ENCODE results near the gene PRKAG3.

Gene PRKAG3

DNA sequence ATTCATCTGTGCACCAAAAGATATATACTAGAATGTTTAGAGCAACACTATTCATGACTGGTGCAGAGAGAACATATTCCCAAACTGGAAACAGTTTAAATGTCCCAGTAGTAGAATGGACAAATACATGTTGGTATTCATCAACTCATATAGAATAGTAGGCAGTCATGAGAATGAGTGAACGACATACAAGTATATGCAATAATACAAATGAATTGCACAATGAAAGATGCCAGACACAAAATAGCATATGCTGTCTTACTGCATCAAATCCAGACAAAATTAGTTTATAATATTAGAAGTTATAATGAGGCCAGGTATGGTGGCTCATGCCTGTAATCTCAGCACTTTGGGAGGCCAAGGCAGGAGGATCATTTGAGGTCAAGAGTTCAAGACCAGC is 8.3 kb upstream of the PRKAG3 start:
- DNase-seq (ENCODE audit: low read depth in 1 of 2, low spot score in 1 of 2), result no peak

- DNase-seq (ENCODE audit: low read depth in 1 of 2, low spot score in 1 of 2), result no peak
These were observed 7.8 kb upstream of the PRKAG3 start for GRCh38 chr2:218839430-218839829.

DNA sequence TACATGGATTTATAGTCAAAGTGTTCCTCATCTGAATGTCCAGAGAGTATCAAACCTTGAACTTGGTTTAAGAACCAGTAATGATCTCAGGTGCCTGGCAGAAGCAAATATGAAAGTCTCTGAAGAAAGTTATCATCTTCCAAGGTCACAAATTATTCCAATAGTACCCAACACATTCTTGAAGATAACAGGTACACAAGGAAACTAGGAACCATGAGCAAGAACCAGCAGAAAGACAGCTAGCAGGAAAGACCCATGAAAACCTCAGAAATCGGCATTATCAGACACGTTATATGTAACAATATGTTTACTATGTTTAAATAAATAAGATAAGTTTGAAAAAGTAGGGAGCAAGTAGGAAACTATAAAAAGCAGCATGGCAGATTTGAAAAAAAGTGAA is 5.9 kb upstream of the PRKAG3 start:
- DNase-seq (ENCODE audit: low read depth in 1 of 2, low spot score in 1 of 2), result no peak

- no peak for DNase-seq (ENCODE audit: low read depth in 1 of 2, low spot score in 1 of 2)
These were observed 3.1 kb upstream of the PRKAG3 start for GRCh38 chr2:218834685-218835084.

GRCh38 chr2:218833023-218833609 is 1.5 kb upstream of the PRKAG3 start:
- DNase-seq (ENCODE audit: low read depth in 1 of 2, low spot score in 1 of 2), result no peak

- DNase-seq (ENCODE audit: low read depth in 1 of 2, low spot score in 1 of 2), result no peak
These were observed 917 bp upstream of the PRKAG3 start for GRCh38 chr2:218832520-218832919.

GRCh38 chr2:218832081-218832480 is 478 bp upstream of the PRKAG3 start:
- no peak for DNase-seq (ENCODE audit: low read depth in 1 of 2, low spot score in 1 of 2)

- DNase-seq (ENCODE audit: low read depth in 1 of 2, low spot score in 1 of 2), result no peak
These were observed 887 bp downstream of the PRKAG3 start for GRCh38 chr2:218830526-218831306.

DNA sequence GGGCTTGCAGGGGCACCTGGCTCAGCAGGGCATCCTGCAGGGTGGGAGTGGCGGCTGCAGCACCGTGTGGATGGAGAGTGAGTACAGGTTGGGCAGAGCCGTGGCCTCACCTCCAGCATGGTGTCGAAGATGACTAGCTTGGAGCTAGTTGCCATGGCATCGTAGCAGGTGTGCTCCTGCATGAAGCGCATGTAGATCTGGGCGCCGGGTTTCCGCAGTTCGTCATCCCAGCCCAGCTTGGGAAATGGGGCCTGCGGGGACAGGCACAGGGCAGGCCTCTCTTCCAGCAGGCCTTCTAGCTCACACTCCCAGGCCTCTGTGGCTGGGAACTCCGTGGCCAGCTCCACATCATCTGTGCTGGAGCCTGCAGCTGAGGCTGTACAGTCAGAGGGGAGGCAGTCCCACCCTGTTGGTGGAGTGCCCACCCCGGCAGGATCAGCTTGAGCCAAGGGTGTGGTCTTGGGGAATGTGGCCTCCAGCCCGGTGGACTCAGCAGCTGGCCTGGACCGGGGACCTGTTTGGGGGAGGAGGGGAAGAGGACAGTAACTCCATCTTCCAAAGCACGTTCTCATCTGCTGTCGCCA is 1.6 kb downstream of the PRKAG3 start:
- no peak for DNase-seq (ENCODE audit: low read depth in 1 of 2, low spot score in 1 of 2)

- no peak for DNase-seq (ENCODE audit: low read depth in 1 of 2, low spot score in 1 of 2)
These were observed 3.2 kb downstream of the PRKAG3 start for GRCh38 chr2:218828477-218828778.

GRCh38 chr2:218827701-218828476 is 3.7 kb downstream of the PRKAG3 start:
- DNase-seq (ENCODE audit: low read depth in 1 of 2, low spot score in 1 of 2), result no peak

- no peak for DNase-seq (ENCODE audit: low read depth in 1 of 2, low spot score in 1 of 2)
These were observed 4.8 kb downstream of the PRKAG3 start for GRCh38 chr2:218826791-218827190.

GRCh38 chr2:218824004-218824403 is 7.6 kb downstream of the PRKAG3 start:
- DNase-seq (ENCODE audit: low read depth in 1 of 2, low spot score in 1 of 2), result no peak

DNA sequence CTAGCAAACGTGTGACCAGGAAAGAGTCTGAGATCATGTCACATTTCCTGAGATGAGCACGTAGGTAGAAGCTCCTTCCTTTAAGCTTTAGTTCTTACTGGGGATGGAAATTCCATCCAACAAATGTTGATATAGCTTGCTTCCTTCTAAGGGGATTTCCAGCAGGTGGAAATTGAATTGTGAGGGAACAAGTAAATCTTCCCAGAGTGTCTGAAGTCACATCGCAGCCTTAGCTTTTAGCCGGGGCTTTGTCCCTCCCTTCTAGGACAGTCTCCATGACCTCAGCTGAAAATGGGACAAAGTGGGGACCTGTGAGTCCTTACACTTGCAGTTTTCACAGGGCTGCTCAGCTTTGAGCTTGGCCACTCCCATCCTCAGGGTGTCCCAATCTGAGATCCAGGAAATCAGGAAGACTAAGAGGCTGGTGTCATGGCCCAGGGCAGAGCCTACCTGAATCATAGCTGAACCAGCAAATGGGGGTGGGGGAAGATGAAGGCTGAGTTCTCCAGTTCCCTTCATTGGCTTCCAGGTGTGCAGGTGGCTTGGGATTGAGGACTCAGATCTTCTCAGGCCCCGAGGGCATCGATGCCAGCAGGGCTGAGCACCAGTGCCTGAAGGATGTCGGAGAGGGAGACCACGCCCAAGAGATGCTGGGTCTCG is 8.3 kb downstream of the PRKAG3 start:
- no peak for DNase-seq (ENCODE audit: low read depth in 1 of 2, low spot score in 1 of 2)

GRCh38 chr2:218822622-218823021 is 9.0 kb downstream of the PRKAG3 start:
- no peak for DNase-seq (ENCODE audit: low read depth in 1 of 2, low spot score in 1 of 2)

- DNase-seq (ENCODE audit: low read depth in 1 of 2, low spot score in 1 of 2), result no peak
These were observed 9.9 kb downstream of the PRKAG3 start for GRCh38 chr2:218821605-218822211.

GRCh38 chr2:218820746-218821369 is 10.7 kb downstream of the PRKAG3 start:
- DNase-seq (ENCODE audit: low read depth in 1 of 2, low spot score in 1 of 2), result no peak

GRCh38 chr2:218819093-218819492 is 12.5 kb downstream of the PRKAG3 start:
- no peak for DNase-seq (ENCODE audit: low read depth in 1 of 2, low spot score in 1 of 2)

DNA sequence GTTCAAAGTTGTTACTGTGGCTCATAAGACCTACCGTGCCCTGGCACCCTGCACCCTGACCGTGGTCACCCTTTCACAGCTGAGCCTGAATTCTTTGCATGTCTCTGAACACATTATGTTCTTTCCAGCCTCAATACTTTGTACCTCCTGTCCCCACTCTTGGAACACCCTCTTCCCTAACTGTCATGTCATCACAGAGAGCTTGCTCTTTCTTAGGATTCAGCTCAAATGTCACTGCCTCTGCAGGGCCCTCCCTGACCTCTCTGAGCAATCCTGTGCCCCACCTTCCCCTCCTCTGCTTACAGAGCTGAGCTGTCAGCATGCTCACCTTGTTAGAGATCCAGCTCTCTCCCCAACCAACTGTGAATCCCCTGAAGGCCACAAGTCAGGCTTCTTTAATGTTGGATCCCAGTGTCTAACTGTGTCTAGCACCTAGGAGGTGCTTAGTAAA is 15.0 kb downstream of the PRKAG3 start:
- DNase-seq (ENCODE audit: low read depth in 1 of 2, low spot score in 1 of 2), result no peak

- DNase-seq (ENCODE audit: low read depth in 1 of 2, low spot score in 1 of 2), result no peak
These were observed 16.0 kb downstream of the PRKAG3 start for GRCh38 chr2:218815649-218816048.

DNA sequence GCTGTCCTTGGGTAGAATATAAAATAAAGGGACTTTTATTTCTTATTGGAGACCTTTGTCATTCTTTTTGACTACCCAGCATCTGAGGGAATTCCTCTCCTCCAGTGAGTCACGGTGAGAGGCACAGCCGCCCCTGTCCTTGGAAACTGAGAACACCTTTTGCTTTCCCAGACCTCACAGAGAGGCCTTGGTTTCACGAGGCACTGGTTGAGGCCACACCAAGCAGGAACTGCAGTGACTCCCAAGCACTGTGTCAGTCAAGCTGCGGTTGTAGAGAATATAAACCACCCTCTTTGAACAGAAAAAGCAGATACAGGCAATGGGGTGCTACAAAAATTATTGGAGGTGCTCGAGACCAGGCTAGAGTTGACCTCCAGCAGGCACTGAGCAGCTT is 16.4 kb downstream of the PRKAG3 start:
- DNase-seq (ENCODE audit: low read depth in 1 of 2, low spot score in 1 of 2), result no peak
